ENCODE measurements around the gene SLC38A10. TPM values are rescaled to one million over a fixed set of nuclear protein-coding genes. Genes with fewer than 3 reads are reported as not detected.

The SLC38A10 gene
- total RNA-seq, 1 donor from 2014 or later, result 67.5 TPM

DNA sequence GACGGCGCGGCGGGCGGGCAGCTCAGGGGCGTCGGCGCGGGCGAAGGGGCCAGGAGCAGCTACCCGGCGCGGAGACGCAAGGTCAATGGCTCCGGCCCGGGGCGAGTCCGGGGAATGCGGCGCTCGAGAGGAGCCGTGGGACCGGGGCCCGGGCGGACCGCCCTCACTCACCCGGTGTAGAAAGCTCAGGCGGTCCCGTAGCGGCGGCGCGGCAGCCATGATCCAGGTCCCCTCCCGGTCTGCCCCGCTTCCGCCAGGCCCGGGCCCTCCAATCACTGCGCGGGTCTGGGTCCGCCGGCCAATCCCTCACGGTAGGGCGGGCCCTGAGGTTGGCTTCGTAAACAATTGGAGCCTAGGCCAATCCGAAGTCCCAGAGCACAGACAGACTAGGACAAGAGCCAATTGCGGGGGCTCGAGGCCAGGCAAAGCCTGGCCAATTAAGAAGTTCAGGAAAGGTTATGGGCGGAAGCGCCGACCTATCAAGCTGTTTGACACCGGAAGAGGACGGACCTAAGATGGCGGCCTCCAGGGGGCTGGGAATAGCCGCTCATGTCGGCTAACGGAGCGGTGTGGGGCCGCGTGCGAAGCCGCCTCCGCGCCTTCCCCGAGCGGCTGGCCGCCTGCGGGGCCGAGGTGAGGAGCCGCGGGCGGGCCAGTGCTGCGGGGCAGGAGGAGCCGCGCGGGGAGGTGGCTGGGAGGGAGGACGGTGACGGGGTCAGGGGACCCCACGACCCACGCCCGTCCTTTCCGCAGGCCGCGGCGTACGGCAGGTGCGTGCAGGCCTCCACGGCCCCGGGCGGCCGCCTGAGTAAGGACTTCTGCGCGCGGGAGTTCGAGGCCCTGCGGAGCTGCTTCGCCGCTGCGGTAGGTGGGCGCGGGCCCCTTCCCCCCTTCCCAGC lies 56.0 kb downstream of the SLC38A10 start, which contains the start of the genes NDUFAF8 and TEPSIN:
NDUFAF8 (plus strand) TSS at position 504 of the 899 bp plus-strand sequence; CDS start at position 550, 46 bp downstream.
TEPSIN (minus strand) TSS at position 241 of the 899 bp plus-strand sequence; CDS start at position 219, 22 bp downstream.
- Histone ChIP-seq H3K4me3 (peak within 1 kb of the TSS; percentile 77 to 98), H3K4me1 (peaks cover 52% of the 10 kb centered on the region), H3K27me3 (no peaks in the 10 kb centered on the region), H3K27ac (peak within 1 kb of the TSS; percentile 80), H3K9me3 (no peaks in the 10 kb centered on the region), H3K36me3 (no peaks in the 10 kb centered on the region)
- DNase-seq (ENCODE audit: extremely low spot score in 2 of 2), result peak; percentile 99
- intact Hi-C loops (cut with DNase I), result no loop called here
- peak in 1 of 2 donors; percentile 31 for TF ChIP-seq POLR2A (IDR thresholded peaks at IDR 0.05)
- peak; percentile 80 to 95 for TF ChIP-seq POLR2AphosphoS5 (IDR thresholded peaks at IDR 0.05; ENCODE audit: insufficient read depth in 1 of 2, low read depth in 1 of 2)
- TF ChIP-seq, protein P1, sequence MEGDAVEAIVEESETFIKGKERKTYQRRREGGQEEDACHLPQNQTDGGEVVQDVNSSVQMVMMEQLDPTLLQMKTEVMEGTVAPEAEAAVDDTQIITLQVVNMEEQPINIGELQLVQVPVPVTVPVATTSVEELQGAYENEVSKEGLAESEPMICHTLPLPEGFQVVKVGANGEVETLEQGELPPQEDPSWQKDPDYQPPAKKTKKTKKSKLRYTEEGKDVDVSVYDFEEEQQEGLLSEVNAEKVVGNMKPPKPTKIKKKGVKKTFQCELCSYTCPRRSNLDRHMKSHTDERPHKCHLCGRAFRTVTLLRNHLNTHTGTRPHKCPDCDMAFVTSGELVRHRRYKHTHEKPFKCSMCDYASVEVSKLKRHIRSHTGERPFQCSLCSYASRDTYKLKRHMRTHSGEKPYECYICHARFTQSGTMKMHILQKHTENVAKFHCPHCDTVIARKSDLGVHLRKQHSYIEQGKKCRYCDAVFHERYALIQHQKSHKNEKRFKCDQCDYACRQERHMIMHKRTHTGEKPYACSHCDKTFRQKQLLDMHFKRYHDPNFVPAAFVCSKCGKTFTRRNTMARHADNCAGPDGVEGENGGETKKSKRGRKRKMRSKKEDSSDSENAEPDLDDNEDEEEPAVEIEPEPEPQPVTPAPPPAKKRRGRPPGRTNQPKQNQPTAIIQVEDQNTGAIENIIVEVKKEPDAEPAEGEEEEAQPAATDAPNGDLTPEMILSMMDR (IDR thresholded peaks at IDR 0.05), result peak in 1 of 3 experiments; percentile 10

DNA sequence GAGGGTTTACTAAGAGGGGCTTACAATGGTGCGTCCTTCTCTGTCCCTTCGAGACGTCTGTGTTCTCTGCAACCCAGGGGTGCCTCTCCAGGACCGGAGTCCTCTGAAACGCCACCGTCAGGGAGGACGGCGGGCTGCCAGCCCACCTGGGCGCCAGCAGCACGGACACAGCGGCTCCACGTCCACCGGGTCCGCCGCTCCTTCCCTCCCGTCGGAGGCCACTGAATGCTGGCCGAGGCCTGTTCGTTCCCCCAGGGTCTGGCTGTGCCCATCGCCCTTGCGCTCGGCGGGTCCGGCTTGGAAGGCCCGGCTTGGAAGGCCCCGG lies 56.7 kb downstream of the SLC38A10 start:
- no peaks in the 10 kb centered on the region for H3K9me3 ChIP-seq
- H3K27me3 ChIP-seq, result no peaks in the 10 kb centered on the region
- peak overlapping the region; percentile 77 to 98 for H3K4me3 ChIP-seq
- H3K27ac ChIP-seq, result peak overlapping the region; percentile 36
- H3K4me1 ChIP-seq, result peaks cover 52% of the 10 kb centered on the region
- TF ChIP-seq POLR2AphosphoS5 (IDR thresholded peaks at IDR 0.05; ENCODE audit: insufficient read depth in 1 of 2, low read depth in 1 of 2) (no peak), POLR2A (IDR thresholded peaks at IDR 0.05) (no peak)
- TF ChIP-seq, protein P1 (IDR thresholded peaks at IDR 0.05), result no peak
- no peak for DNase-seq (ENCODE audit: extremely low spot score in 2 of 2)
- intact Hi-C loops (cut with DNase I), result no loop called here
- no peaks in the 10 kb centered on the region for H3K36me3 ChIP-seq

DNA sequence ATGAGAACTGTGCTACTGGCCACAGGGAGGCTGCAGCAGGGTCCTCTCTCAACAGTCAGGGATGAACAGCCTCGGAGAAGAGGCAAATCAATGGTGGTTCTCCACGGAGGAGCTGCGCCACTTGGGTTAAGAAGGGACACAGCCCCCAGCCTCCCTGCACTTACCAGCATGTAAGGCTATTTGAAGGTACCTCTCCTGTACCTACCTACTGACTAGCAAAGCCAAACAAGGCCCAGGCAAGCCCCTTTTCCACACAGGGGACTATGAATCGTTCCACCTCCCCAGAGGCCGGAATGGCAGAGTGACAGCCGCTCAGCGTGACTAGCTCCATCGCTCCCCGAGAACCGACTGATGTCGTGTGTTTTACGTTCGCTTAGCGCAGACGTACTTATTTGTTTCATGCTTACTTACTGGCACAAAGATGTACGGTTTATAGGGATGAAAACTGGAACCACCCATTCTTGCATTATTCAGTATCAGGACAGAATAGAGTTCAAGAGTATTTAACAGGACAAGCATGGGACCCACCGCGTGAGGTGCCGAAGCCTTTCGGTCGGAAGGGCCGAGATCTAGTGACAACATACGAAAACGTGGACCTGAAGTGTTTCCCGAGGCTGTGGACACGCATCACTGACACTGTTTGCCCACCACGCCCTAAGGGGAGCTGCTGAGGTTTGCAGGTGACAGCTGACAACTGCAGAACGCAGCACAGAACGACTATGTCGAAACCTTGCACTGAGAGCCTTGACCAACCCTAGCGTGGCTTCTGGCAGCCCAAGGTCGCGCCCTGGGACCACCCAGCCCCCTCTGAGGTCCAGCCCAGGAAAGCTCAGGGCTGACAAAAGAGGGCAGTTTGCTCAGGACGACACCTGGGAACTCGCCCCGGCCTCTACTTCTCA lies 57.3 kb downstream of the SLC38A10 start:
- Histone ChIP-seq H3K4me1 (peaks cover 52% of the 10 kb centered on the region), H3K4me3 (peak overlapping the region; percentile 77 to 98), H3K27me3 (no peaks in the 10 kb centered on the region), H3K27ac (peak overlapping the region; percentile 36), H3K36me3 (peaks cover 0 to under 1% of the 10 kb centered on the region in 2 donors), H3K9me3 (no peaks in the 10 kb centered on the region)
- intact Hi-C loops (cut with DNase I), result no loop called here
- no peak for DNase-seq (ENCODE audit: extremely low spot score in 2 of 2)
- TF ChIP-seq POLR2AphosphoS5 (IDR thresholded peaks at IDR 0.05; ENCODE audit: insufficient read depth in 1 of 2, low read depth in 1 of 2), result no peak
- TF ChIP-seq POLR2A (IDR thresholded peaks at IDR 0.05), result no peak
- TF ChIP-seq, protein P1 (IDR thresholded peaks at IDR 0.05), result no peak

DNA sequence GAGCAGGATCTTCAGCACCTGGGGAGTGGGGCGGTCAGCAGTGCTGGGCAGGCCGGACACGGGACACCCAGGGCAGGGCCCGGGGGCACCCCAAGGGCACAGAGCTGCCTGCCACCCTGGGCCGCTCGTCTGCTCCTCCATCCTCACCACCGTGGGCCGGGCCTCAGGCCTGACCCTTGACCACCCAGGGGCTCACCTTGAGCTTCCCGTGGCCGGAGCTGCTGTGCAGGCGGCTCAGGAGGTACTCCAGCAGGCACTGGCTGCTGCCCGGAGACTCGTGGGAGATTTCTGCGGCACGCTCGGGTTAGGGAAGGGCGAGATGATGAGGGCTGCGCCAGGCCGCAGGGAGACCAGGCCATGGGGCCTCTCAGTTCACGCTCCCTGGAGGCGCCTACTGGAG lies 58.3 kb downstream of the SLC38A10 start:
- Histone ChIP-seq H3K36me3 (peaks cover 0 to 8% of the 10 kb centered on the region in 2 donors), H3K27me3 (no peaks in the 10 kb centered on the region), H3K9me3 (no peaks in the 10 kb centered on the region), H3K4me1 (peaks cover 51% of the 10 kb centered on the region), H3K4me3 (no peak overlapping the region), H3K27ac (no peak overlapping the region)
- TF ChIP-seq POLR2A (IDR thresholded peaks at IDR 0.05) (no peak), POLR2AphosphoS5 (IDR thresholded peaks at IDR 0.05; ENCODE audit: insufficient read depth in 1 of 2, low read depth in 1 of 2) (no peak)
- DNase-seq (ENCODE audit: extremely low spot score in 2 of 2), result no peak
- intact Hi-C loops (cut with DNase I), result no loop called here
